ENCODE data around the gene CYP27B1. TPM values are rescaled to one million over a fixed set of nuclear protein-coding genes. Genes with fewer than 3 reads are reported as not detected.

Gene CYP27B1
- total and polyA plus RNA-seq, 7 experiments from 2014 or later: 0.20 to 2.6 (median 1.6) TPM; not detected in 1

GRCh38 chr12:57765698-57766463 is 997 bp downstream of the CYP27B1 start:
- ChIA-PET CTCF (interaction anchor here (0.8 to 3.5 kb wide), 2 partner anchors 10 to 15 kb away, joined by 3 to 14 read pairs; no protein-coding TSS in a partner anchor), POLR2A (interaction anchor here (0.8 to 1.3 kb wide), 5 partner anchors 10 to 24 kb away, joined by 3 to 4 read pairs (median 3); partner anchors contain the start of gene CDK4)
- Histone ChIP-seq H3K4me1 (ENCODE audit: control insufficient read depth in 2 of 2, insufficient read depth in 2 of 2, low read length in 2 of 2) (peaks cover 15 to 27% of the 10 kb centered on the region in 2 donors), H3K4me3 (ENCODE audit: low read length) (peak overlapping the region; percentile 70), H3K36me3 (ENCODE audit: control insufficient read depth in 2 of 3, insufficient read depth in 3 of 3, low read length in 3 of 3) (peaks cover 0 to 15% (median 0%) of the 10 kb centered on the region in 3 experiments), H3K9me3 (ENCODE audit: control insufficient read depth in 2 of 3, low read length in 3 of 3) (no peaks in the 10 kb centered on the region), H3K27ac (ENCODE audit: low read depth, low read length) (no peak overlapping the region), H3K27me3 (ENCODE audit: control insufficient read depth in 2 of 2, insufficient read depth in 2 of 2, low read length in 2 of 2) (peaks cover 0 to 12% of the 10 kb centered on the region in 2 donors)
- Mint-ChIP-seq H3K27ac (peak overlapping the region in 2 of 9 donors; percentile 13 to 31), H3K27me3 (peaks cover 9 to 27% (median 17%) of the 10 kb centered on the region in 5 donors), H3K4me1 (peaks cover 20 to 40% (median 32%) of the 10 kb centered on the region in 7 donors), H3K36me3 (peaks cover 0 to 11% (median 5%) of the 10 kb centered on the region in 5 donors), H3K9me3 (no peaks in the 10 kb centered on the region), H3K4me3 (peak overlapping the region; percentile 72 to 93 (median 88))
- intact Hi-C loops (cut with micrococcal nuclease): loop anchor here (1.0 kb wide), 2 partner anchors 10 to 139 kb away; no protein-coding TSS in a partner anchor
- ATAC-seq: peak; percentile 10
- peak in 1 of 9 donors; percentile 30 for DNase-seq

GRCh38 chr12:57765003-57765697 is 1.7 kb downstream of the CYP27B1 start:
- Histone ChIP-seq H3K4me1 (ENCODE audit: control insufficient read depth in 2 of 2, insufficient read depth in 2 of 2, low read length in 2 of 2) (peaks cover 15 to 26% of the 10 kb centered on the region in 2 donors), H3K9me3 (ENCODE audit: control insufficient read depth in 2 of 3, low read length in 3 of 3) (no peaks in the 10 kb centered on the region), H3K36me3 (ENCODE audit: control insufficient read depth in 2 of 3, insufficient read depth in 3 of 3, low read length in 3 of 3) (peaks cover 0 to 15% (median 0%) of the 10 kb centered on the region in 3 experiments), H3K27ac (ENCODE audit: low read depth, low read length) (peak overlapping the region; percentile 39), H3K4me3 (ENCODE audit: low read length) (peak overlapping the region; percentile 70), H3K27me3 (ENCODE audit: control insufficient read depth in 2 of 2, insufficient read depth in 2 of 2, low read length in 2 of 2) (peaks cover 0 to 12% of the 10 kb centered on the region in 2 donors)
- peak overlapping the region; percentile 72 to 93 (median 88) for H3K4me3 Mint-ChIP-seq
- H3K27ac Mint-ChIP-seq: peak overlapping the region in 1 of 9 donors; percentile 71
- peaks cover 9 to 27% (median 17%) of the 10 kb centered on the region in 5 donors for H3K27me3 Mint-ChIP-seq
- ChIA-PET POLR2A (interaction anchor here (0.6 to 2.3 kb wide), 8 partner anchors 9 to 45 kb away, joined by 3 to 7 read pairs (median 3); partner anchors contain the start of genes CDK4 and TSFM), CTCF (interaction anchor here (0.6 to 3.5 kb wide), 7 partner anchors 9 to 182 kb away, joined by 3 to 14 read pairs (median 3); partner anchors contain the start of gene AVIL)
- H3K4me1 Mint-ChIP-seq: peaks cover 16 to 41% (median 32%) of the 10 kb centered on the region in 7 donors
- intact Hi-C loops (cut with micrococcal nuclease): loop anchor here (1.0 kb wide), 2 partner anchors 9 to 140 kb away; no protein-coding TSS in a partner anchor
- H3K36me3 Mint-ChIP-seq: peaks cover 0 to 11% (median 4%) of the 10 kb centered on the region in 5 donors
- ATAC-seq (peak; percentile 79), DNase-seq (peak in 5 of 9 donors; percentile 42 to 62 (median 45))
- no peaks in the 10 kb centered on the region for H3K9me3 Mint-ChIP-seq

- DNase-seq (no peak), ATAC-seq (peak; percentile 6)
- peaks cover 9 to 27% (median 17%) of the 10 kb centered on the region in 5 donors for H3K27me3 Mint-ChIP-seq
- peaks cover 15 to 30% of the 10 kb centered on the region in 2 donors for H3K4me1 ChIP-seq (ENCODE audit: control insufficient read depth in 2 of 2, insufficient read depth in 2 of 2, low read length in 2 of 2)
- peak overlapping the region in 2 of 9 donors; percentile 62 to 71 for H3K27ac Mint-ChIP-seq
- POLR2A ChIA-PET: interaction anchor here (0.6 to 2.3 kb wide), 6 partner anchors 11 to 46 kb away, joined by 3 to 7 read pairs (median 4); partner anchors contain the start of genes CDK4 and TSFM
- no peaks in the 10 kb centered on the region for H3K9me3 ChIP-seq (ENCODE audit: control insufficient read depth in 2 of 3, low read length in 3 of 3)
- peak overlapping the region; percentile 70 to 93 (median 88) for H3K4me3 Mint-ChIP-seq
- CTCF ChIA-PET: interaction anchor here (0.6 to 1.4 kb wide), 7 partner anchors 8 to 182 kb away, joined by 3 to 5 read pairs (median 3); partner anchors contain the start of gene AVIL
- H3K27me3 ChIP-seq (ENCODE audit: control insufficient read depth in 2 of 2, insufficient read depth in 2 of 2, low read length in 2 of 2): peaks cover 0 to 12% of the 10 kb centered on the region in 2 donors
- peak overlapping the region; percentile 70 for H3K4me3 ChIP-seq (ENCODE audit: low read length)
- no peak overlapping the region for H3K27ac ChIP-seq (ENCODE audit: low read depth, low read length)
- no peaks in the 10 kb centered on the region for H3K9me3 Mint-ChIP-seq
- intact Hi-C loops (cut with micrococcal nuclease): loop anchor here (1.0 kb wide), 2 partner anchors 8 to 141 kb away; no protein-coding TSS in a partner anchor
- peaks cover 18 to 42% (median 33%) of the 10 kb centered on the region in 7 donors for H3K4me1 Mint-ChIP-seq
- H3K36me3 Mint-ChIP-seq: peaks cover under 1 to 11% (median under 1%) of the 10 kb centered on the region in 5 donors
- peaks cover 0 to 15% (median 0%) of the 10 kb centered on the region in 3 experiments for H3K36me3 ChIP-seq (ENCODE audit: control insufficient read depth in 2 of 3, insufficient read depth in 3 of 3, low read length in 3 of 3)
These were observed 2.2 kb downstream of the CYP27B1 start for GRCh38 chr12:57764662-57765002.

- no peaks in the 10 kb centered on the region for H3K9me3 Mint-ChIP-seq
- H3K27ac Mint-ChIP-seq: peak overlapping the region in 3 of 9 donors; percentile 62 to 72 (median 64)
- intact Hi-C loops (cut with micrococcal nuclease): no loop called here
- Histone ChIP-seq H3K27me3 (ENCODE audit: control insufficient read depth in 2 of 2, insufficient read depth in 2 of 2, low read length in 2 of 2) (peaks cover 0 to 12% of the 10 kb centered on the region in 2 donors), H3K27ac (ENCODE audit: low read depth, low read length) (no peak overlapping the region), H3K9me3 (ENCODE audit: control insufficient read depth in 2 of 3, low read length in 3 of 3) (no peaks in the 10 kb centered on the region), H3K4me1 (ENCODE audit: control insufficient read depth in 2 of 2, insufficient read depth in 2 of 2, low read length in 2 of 2) (peaks cover 15 to 32% of the 10 kb centered on the region in 2 donors), H3K4me3 (ENCODE audit: low read length) (peak overlapping the region; percentile 70), H3K36me3 (ENCODE audit: control insufficient read depth in 2 of 3, insufficient read depth in 3 of 3, low read length in 3 of 3) (peaks cover 0 to 12% (median 0%) of the 10 kb centered on the region in 3 experiments)
- H3K4me3 Mint-ChIP-seq: peak overlapping the region; percentile 71 to 93 (median 88)
- DNase-seq: no peak
- ATAC-seq: no peak
- H3K36me3 Mint-ChIP-seq: peaks cover 4 to 13% (median 6%) of the 10 kb centered on the region in 5 donors
- ChIA-PET POLR2A (interaction anchor here (0.7 to 2.3 kb wide), 5 partner anchors 12 to 46 kb away, joined by 3 to 7 read pairs (median 4); partner anchors contain the start of genes CDK4 and TSFM), CTCF (interaction anchor here (0.6 to 1.4 kb wide), 7 partner anchors 8 to 181 kb away, joined by 3 to 5 read pairs (median 3); partner anchors contain the start of gene AVIL)
- peaks cover 24 to 48% (median 37%) of the 10 kb centered on the region in 7 donors for H3K4me1 Mint-ChIP-seq
- H3K27me3 Mint-ChIP-seq: peaks cover 9 to 27% (median 17%) of the 10 kb centered on the region in 5 donors
These were observed 2.8 kb downstream of the CYP27B1 start for GRCh38 chr12:57763881-57764661.

- Mint-ChIP-seq H3K36me3 (peaks cover 4 to 9% (median 6%) of the 10 kb centered on the region in 5 donors), H3K4me1 (peaks cover 29 to 54% (median 44%) of the 10 kb centered on the region in 7 donors), H3K4me3 (peak overlapping the region in 1 of 10 donors; percentile 30), H3K27me3 (peaks cover 9 to 27% (median 17%) of the 10 kb centered on the region in 5 donors), H3K27ac (no peak overlapping the region), H3K9me3 (peaks cover 0 to 2% (median 0%) of the 10 kb centered on the region in 11 donors)
- ChIA-PET POLR2A (interaction anchor here (0.6 kb wide), 1 partner anchor 136 kb away, joined by 3 read pairs; no protein-coding TSS in a partner anchor), CTCF (interaction anchor here (0.9 to 1.6 kb wide), 2 partner anchors 19 to 143 kb away, joined by 4 to 5 read pairs; no protein-coding TSS in a partner anchor)
- no peak overlapping the region for H3K27ac ChIP-seq (ENCODE audit: low read depth, low read length)
- peaks cover 0 to 12% of the 10 kb centered on the region in 2 donors for H3K27me3 ChIP-seq (ENCODE audit: control insufficient read depth in 2 of 2, insufficient read depth in 2 of 2, low read length in 2 of 2)
- intact Hi-C loops (cut with micrococcal nuclease): no loop called here
- no peak overlapping the region for H3K4me3 ChIP-seq (ENCODE audit: low read length)
- DNase-seq: no peak
- peaks cover 15 to 32% of the 10 kb centered on the region in 2 donors for H3K4me1 ChIP-seq (ENCODE audit: control insufficient read depth in 2 of 2, insufficient read depth in 2 of 2, low read length in 2 of 2)
- no peaks in the 10 kb centered on the region for H3K9me3 ChIP-seq (ENCODE audit: control insufficient read depth in 2 of 3, low read length in 3 of 3)
- H3K36me3 ChIP-seq (ENCODE audit: control insufficient read depth in 2 of 3, insufficient read depth in 3 of 3, low read length in 3 of 3): peaks cover 0 to 18% (median 0%) of the 10 kb centered on the region in 3 experiments
- no peak for ATAC-seq
These were observed 4.4 kb downstream of the CYP27B1 start for GRCh38 chr12:57762463-57762862.
